Stimulated activated naive CD8-positive, alpha-beta T cell treated with anti-CD3 and anti-CD28 coated beads, Interleukin-15, amount 100 ng/mL, for 72 hours (primary cell): ENCODE data around the gene TEX35.

Experiments used
- ATAC-seq: fragments of 150-1000 bp; cut with Tn5 transposase; 2 replicates; pipeline ENCODE4 v1.10.0; 2021; ENCODE audit warnings: mild to moderate bottlenecking, moderate library complexity
- DNase-seq, 2 donors: peaks; one replicate each; pipeline ENCODE4 v3.0.0; 2021 to 2022
- H3K27ac Mint-ChIP-seq, 2 donors: one replicate each; pipeline ENCODE4 v1.8.0; 2022; ENCODE audit warnings: mild to moderate bottlenecking in 2 of 2, mixed read lengths in 2 of 2, moderate library complexity in 2 of 2
- H3K27me3 Mint-ChIP-seq: one replicate; pipeline ENCODE4 v1.8.0; 2022; ENCODE audit warnings: mixed read lengths
- H3K4me1 Mint-ChIP-seq: one replicate; pipeline ENCODE4 v1.8.0; 2022; ENCODE audit warnings: mild to moderate bottlenecking, mixed read lengths
- H3K4me3 Mint-ChIP-seq, 2 donors: one replicate each; pipeline ENCODE4 v1.8.0; 2022; ENCODE audit warnings: mild to moderate bottlenecking in 2 of 2, mixed read lengths in 2 of 2, moderate library complexity in 1 of 2
- H3K9me3 Mint-ChIP-seq, 2 donors: one replicate each; pipeline ENCODE4 v1.8.0; 2022; ENCODE audit warnings: mixed read lengths in 2 of 2

Gene TEX35

DNA sequence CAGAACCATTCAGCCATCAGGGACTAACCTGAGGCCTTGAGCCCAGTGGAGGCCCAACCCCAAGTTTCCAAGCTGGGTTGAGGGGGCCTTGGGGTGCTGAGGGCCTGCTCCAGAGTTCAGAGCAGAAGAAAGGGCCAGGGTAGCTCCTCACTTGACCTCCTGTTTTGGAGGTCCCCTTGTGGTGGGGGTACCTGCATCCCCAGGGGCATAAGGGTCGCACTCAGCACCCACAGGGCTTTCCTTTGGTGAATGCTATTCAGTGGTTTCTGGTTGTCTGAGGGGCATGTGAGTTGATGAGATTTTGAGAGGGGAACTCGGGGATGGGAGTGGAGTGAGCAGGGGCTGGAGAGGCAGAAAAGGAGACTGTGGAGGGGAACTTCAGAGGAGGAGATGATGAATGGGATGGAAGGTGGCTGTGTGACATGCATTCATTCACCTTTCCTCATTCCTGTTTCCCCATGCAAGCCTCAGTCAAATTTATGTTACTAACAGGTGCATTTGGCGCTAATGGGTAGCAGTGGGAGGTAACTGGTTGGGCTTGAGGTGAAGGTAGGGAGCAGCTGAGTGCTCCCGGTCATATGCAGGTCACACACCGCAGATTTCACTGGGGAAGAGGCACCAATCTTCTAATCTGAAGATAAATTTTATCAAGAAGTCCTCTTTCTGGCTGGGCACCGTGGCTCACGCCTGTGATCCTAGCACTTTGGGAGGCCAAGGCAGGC is 50.4 kb downstream of the TEX35 start:
- Mint-ChIP-seq H3K9me3 (no peaks in the 10 kb centered on the region), H3K27me3 (peaks cover 7% of the 10 kb centered on the region), H3K27ac (peak overlapping the region in 1 of 2 donors; percentile 66), H3K4me3 (no peak overlapping the region), H3K4me1 (no peaks in the 10 kb centered on the region)
- ATAC-seq (no peak), DNase-seq (no peak)

DNA sequence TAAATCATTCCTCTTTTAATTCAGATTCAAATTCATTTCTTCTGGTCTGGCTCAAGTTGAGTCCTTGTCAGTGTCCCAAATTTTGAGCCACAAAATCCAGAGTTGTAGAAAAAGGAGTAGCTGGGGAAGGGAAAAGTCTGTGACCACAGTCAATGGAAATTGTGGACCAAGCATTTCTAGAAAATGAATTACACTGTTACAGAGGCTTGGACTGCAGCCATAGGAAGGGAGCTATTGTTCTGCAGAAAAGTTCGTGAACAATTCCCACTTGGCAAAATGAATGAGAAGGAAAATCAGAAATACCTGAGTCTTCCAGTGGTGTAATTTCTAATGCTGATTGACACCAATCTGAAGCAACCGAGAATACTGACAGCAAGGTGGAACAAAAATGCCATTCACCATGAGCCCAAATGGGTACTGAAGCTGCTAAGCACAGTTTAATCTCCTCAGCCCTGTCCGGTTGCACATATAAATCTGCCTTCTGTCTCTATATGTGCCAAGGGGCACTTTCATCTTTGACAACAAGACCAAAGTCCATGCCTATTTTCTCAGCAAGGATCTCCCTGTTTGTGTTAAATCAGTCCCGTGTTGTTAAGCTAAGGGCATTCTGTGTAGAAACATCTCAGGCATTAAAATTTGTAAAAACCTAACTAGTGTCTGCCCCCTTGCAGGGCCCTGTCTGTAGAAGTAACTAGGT is 51.3 kb downstream of the TEX35 start:
- Mint-ChIP-seq H3K27ac (no peak overlapping the region), H3K4me3 (no peak overlapping the region), H3K27me3 (peaks cover 7% of the 10 kb centered on the region), H3K4me1 (no peaks in the 10 kb centered on the region), H3K9me3 (no peaks in the 10 kb centered on the region)
- ATAC-seq, result no peak
- no peak for DNase-seq

DNA sequence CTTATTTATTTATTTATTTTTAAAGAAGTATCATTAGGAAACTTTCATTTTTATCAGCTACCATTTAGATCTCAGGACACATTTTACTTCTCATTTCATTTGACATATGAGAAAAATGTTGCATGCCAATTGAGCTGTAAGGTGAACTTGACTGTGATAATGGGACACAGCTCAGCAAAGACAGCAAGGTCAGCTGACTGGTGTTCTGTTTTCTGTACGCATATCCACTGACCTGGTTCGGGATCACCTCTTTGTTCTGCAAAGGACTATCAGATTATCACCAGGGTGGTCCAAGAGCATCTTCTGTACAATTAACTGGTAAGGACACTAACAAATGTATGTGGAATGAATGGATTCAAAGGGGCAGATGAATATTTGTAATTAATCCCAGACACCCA is 51.9 kb downstream of the TEX35 start:
- peaks cover 7% of the 10 kb centered on the region for H3K27me3 Mint-ChIP-seq
- H3K9me3 Mint-ChIP-seq, result no peaks in the 10 kb centered on the region
- no peaks in the 10 kb centered on the region for H3K4me1 Mint-ChIP-seq
- H3K27ac Mint-ChIP-seq, result no peak overlapping the region
- DNase-seq (no peak), ATAC-seq (no peak)
- H3K4me3 Mint-ChIP-seq, result no peak overlapping the region

DNA sequence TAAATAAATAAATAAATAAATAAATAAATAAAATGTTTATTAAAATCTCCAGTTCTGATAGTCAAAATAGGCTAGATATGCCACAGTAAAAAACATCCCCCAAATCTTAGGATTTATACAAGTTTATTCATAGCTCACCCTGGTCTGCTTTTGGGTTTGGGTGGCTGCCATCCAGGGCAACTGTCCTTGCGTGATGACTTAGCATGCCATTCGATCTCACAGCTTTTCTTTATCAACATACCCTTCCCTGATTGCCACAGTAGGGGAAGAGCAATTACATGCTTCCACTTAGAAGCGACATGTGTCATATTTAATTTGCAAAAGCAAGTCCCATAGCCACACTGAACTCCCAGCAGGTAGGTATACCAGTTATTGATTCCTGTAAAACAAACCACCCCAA is 52.7 kb downstream of the TEX35 start:
- H3K27ac Mint-ChIP-seq, result no peak overlapping the region
- peaks cover 7% of the 10 kb centered on the region for H3K27me3 Mint-ChIP-seq
- no peak overlapping the region for H3K4me3 Mint-ChIP-seq

DNA sequence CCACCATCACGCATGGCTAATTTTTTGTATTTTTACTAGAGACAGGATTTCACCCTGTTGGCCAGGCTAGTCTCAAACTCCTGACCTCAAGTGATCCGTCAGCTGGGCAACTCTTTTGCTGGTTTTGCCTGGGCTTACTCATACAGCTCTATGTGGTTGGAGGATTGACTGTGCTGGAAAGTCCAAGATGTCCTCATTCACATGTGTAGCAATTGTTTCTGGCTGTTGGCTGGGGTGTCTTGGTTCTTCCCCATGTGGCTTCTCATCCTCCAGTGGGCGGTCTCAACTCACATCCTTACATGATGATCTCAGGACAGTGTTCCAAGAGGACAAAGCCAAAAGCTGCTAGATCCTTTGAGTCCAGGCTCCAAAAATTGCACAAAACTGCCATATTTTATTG is 53.3 kb downstream of the TEX35 start:
- no peak overlapping the region for H3K4me3 Mint-ChIP-seq
- no peaks in the 10 kb centered on the region for H3K9me3 Mint-ChIP-seq
- peak in 1 of 2 donors; percentile 42 for DNase-seq
- ATAC-seq, result peak; percentile 93
- H3K27ac Mint-ChIP-seq, result no peak overlapping the region
- peaks cover 7% of the 10 kb centered on the region for H3K27me3 Mint-ChIP-seq
- H3K4me1 Mint-ChIP-seq, result no peaks in the 10 kb centered on the region

More for the DNA sequence above, 52.7 kb downstream of the TEX35 start:
- DNase-seq, result no peak
- H3K9me3 Mint-ChIP-seq, result no peaks in the 10 kb centered on the region
- no peak for ATAC-seq
- no peaks in the 10 kb centered on the region for H3K4me1 Mint-ChIP-seq

DNA sequence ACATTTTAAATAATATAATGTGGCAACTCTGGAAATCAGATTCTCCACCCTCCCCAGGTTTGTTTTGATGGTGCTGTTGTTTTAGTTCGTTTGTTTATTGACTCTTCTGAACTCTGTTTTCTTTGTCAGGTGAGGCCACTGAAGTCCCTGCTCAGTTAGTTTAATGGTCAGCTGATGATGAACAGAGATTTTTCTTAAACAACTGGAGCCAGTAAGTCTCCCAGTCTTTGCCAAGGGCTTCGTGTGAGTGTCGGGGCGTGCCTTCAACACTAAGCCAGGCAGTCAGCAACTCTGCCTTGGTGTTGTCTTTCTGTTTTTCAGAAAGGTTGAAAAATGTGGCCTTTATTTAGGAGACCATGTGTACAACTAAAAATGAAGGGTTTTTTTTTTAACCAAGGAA is 58.9 kb downstream of the TEX35 start:
- H3K27ac Mint-ChIP-seq, result no peak overlapping the region
- H3K4me3 Mint-ChIP-seq, result no peak overlapping the region
- DNase-seq (no peak), ATAC-seq (no peak)
- no peaks in the 10 kb centered on the region for H3K9me3 Mint-ChIP-seq
- H3K27me3 Mint-ChIP-seq, result peaks cover 15% of the 10 kb centered on the region
- H3K4me1 Mint-ChIP-seq, result no peaks in the 10 kb centered on the region
